H1 (cell line): ENCODE data around the gene HOXC13. TPM values are rescaled to one million over a fixed set of nuclear protein-coding genes. Genes with fewer than 3 reads are reported as not detected.

Experiments used
- CHD7 ChIP-seq: fragments of 300-600 bp; sonication (generic); IDR thresholded peaks from 2 replicates; pipeline ENCODE4 v1.7.1; 2012; ENCODE audit warnings: low read length, moderate library complexity, mild to moderate bottlenecking, inconsistent platforms; ENCODE audit not compliant: insufficient replicate concordance
- GTF2F1 ChIP-seq: IDR thresholded peaks from 2 replicates; pipeline ENCODE4 v1.6.1; 2012; ENCODE audit warnings: low read depth, low read length, improper control_type of control experiment, borderline replicate concordance
- HDAC6 ChIP-seq: IDR thresholded peaks from one replicate; pipeline ENCODE4 v1.7.1; 2012; ENCODE audit warnings: low read depth, mild to moderate bottlenecking, inconsistent platforms, low read length, moderate library complexity
- JUND ChIP-seq: IDR thresholded peaks from 2 replicates; pipeline ENCODE4 v1.6.1; 2011; ENCODE audit warnings: mild to moderate bottlenecking, improper control_type of control experiment, low read length
- KDM4A ChIP-seq: IDR thresholded peaks from one replicate; pipeline ENCODE4 v1.7.1; 2012; ENCODE audit warnings: low read depth, mild to moderate bottlenecking, moderate library complexity, low read length, inconsistent platforms; ENCODE audit not compliant: severe bottlenecking
- NANOG ChIP-seq: IDR thresholded peaks from 2 replicates; pipeline ENCODE4 v1.6.1; 2011; ENCODE audit warnings: low read length, low read depth, mild to moderate bottlenecking, inconsistent platforms; ENCODE audit not compliant: insufficient read depth, poor library complexity, severe bottlenecking
- NRF1 ChIP-seq: IDR thresholded peaks from 2 replicates; pipeline ENCODE4 v1.6.1; 2011; ENCODE audit warnings: mild to moderate bottlenecking, low read depth, low read length, improper control_type of control experiment
- POU5F1 ChIP-seq: IDR thresholded peaks from 2 replicates; pipeline ENCODE4 v1.6.1; 2011; ENCODE audit warnings: low read depth, mild to moderate bottlenecking, low read length, moderate library complexity
- RFX5 ChIP-seq: IDR thresholded peaks from 2 replicates; pipeline ENCODE4 v1.6.1; 2011; ENCODE audit warnings: low read depth, low read length, improper control_type of control experiment, borderline replicate concordance
- SAP30 ChIP-seq: fragments of 300-600 bp; sonication (generic); IDR thresholded peaks from 2 replicates; pipeline ENCODE4 v1.7.1; 2012; ENCODE audit warnings: low read length, moderate library complexity, mild to moderate bottlenecking, inconsistent platforms; ENCODE audit not compliant: insufficient read depth, insufficient replicate concordance
- SP2 ChIP-seq: IDR thresholded peaks from 2 replicates; pipeline ENCODE4 v1.6.1; 2012; ENCODE audit warnings: mild to moderate bottlenecking, low read length, inconsistent platforms
- polyA plus RNA-seq, 7 experiments: library from polyadenylated mRNA; depleted of rRNA in 3 of 7; stranded (reverse) in 5 of 7; unstranded in 2 of 7; fragments of >200 nt in 5 of 7; fragments of 200-250 nt in 2 of 7; gene quantifications; 1 replicate in 5 of 7; 2 replicates in 1 of 7; 4 replicates in 1 of 7; pipeline versions ENCODE4 v1.2.1 to v1.2.3, GENCODE V29; 2011 to 2013; ENCODE audit warnings: missing spikeins in 2 of 7, mixed read lengths in 2 of 7
- total RNA-seq: library from RNA; stranded (reverse); fragmentation: NEBNext Ultra II Directional; extraction: Animal tissue kit (Norgen Biotek cat#: 25700); gene quantifications from 2 replicates; pipeline ENCODE4 v1.2.1, GENCODE V29; 2021

The HOXC13 gene
- total and polyA plus RNA-seq, 2 of the 8 experiments (the other 6 are each of a cell fraction or from before 2014, with no cell fraction given): 0.02 TPM; not detected in 1

- TF ChIP-seq POU5F1 (no peak), JUND (no peak), NANOG (no peak), KDM4A (no peak), GTF2F1 (no peak), SAP30 (no peak), SP2 (no peak), RFX5 (no peak), CHD7 (no peak), HDAC6 (no peak), NRF1 (no peak)
These were observed 7.9 kb upstream of the HOXC13 start (continued) for GRCh38 chr12:53930591-53931255.
